CD14-positive monocyte (primary cell): ENCODE measurements around the gene ULK4. TPM values are rescaled to one million over a fixed set of nuclear protein-coding genes. Genes with fewer than 3 reads are reported as not detected.

ENCODE experiments used
- DNase-seq, 3 donors: peaks; one replicate each; pipeline ENCODE4 v3.0.0-alpha.2; 2011 to 2022
- H2AFZ ChIP-seq: 2 replicates; pipeline ENCODE4 v1.6.0; 2012; ENCODE audit warnings: mild to moderate bottlenecking, low read depth, low read length, inconsistent platforms; ENCODE audit not compliant: insufficient read depth, poor library complexity, severe bottlenecking
- H3K27ac ChIP-seq, 2 donors: 1 replicate in 1 of 2; 2 replicates in 1 of 2; pipeline ENCODE4 v1.5.1; 2012 to 2013; ENCODE audit warnings: low read length in 2 of 2, control low read depth in 1 of 2, inconsistent platforms in 1 of 2, low read depth in 1 of 2, mild to moderate bottlenecking in 1 of 2
- H3K27me3 ChIP-seq, 2 donors: one replicate each; pipeline versions ENCODE4 v1.6.0 to v1.6.1; 2011 to 2013; ENCODE audit warnings: low read length in 2 of 2; ENCODE audit not compliant: control insufficient read depth in 2 of 2, insufficient read depth in 2 of 2
- H3K36me3 ChIP-seq, 2 donors: replicated peaks in 1 of 2; 1 replicate in 1 of 2; 2 replicates in 1 of 2; pipeline versions ENCODE4 v1.5.1 to v1.6.1; 2012 to 2013; ENCODE audit warnings: low read length in 2 of 2, control low read depth in 1 of 2, inconsistent platforms in 1 of 2, mild to moderate bottlenecking in 1 of 2; ENCODE audit not compliant: insufficient read depth in 2 of 2, control insufficient read depth in 1 of 2
- H3K4me1 ChIP-seq, 2 donors: 1 replicate in 1 of 2; 2 replicates in 1 of 2; pipeline versions ENCODE4 v1.5.1 to v1.6.1; 2012 to 2013; ENCODE audit warnings: low read length in 2 of 2, control low read depth in 1 of 2, inconsistent platforms in 1 of 2, mild to moderate bottlenecking in 1 of 2, moderate library complexity in 1 of 2; ENCODE audit not compliant: insufficient read depth in 2 of 2, control insufficient read depth in 1 of 2
- H3K4me2 ChIP-seq: replicated peaks from 2 replicates; pipeline ENCODE3; 2012; ENCODE audit warnings: low read length, moderate library complexity, mild to moderate bottlenecking; ENCODE audit not compliant: poor library complexity, severe bottlenecking; ENCODE audit errors: extremely low read depth
- H3K4me3 ChIP-seq, 3 experiments: fragments of 200-600 bp in 1 of 3; sonication (generic) in 1 of 3; replicated peaks in 1 of 3; 1 replicate in 2 of 3; 2 replicates in 1 of 3; pipeline ENCODE4 v1.5.1; 2011 to 2013; ENCODE audit warnings: low read length in 3 of 3, mild to moderate bottlenecking in 3 of 3, control low read depth in 2 of 3, low read depth in 2 of 3, inconsistent platforms in 1 of 3, moderate library complexity in 1 of 3
- H3K79me2 ChIP-seq: 2 replicates; pipeline ENCODE4 v1.6.0; 2012; ENCODE audit warnings: mild to moderate bottlenecking, control low read depth, inconsistent platforms, low read length, moderate library complexity; ENCODE audit not compliant: insufficient read depth
- H3K9ac ChIP-seq: 2 replicates; pipeline ENCODE4 v1.6.0; 2017; ENCODE audit warnings: low read length, mild to moderate bottlenecking; ENCODE audit not compliant: insufficient read depth, poor library complexity, severe bottlenecking
- H3K9me3 ChIP-seq, 2 donors: replicated peaks in 1 of 2; 1 replicate in 1 of 2; 2 replicates in 1 of 2; pipeline versions ENCODE4 v1.5.1 to v1.6.1; 2012 to 2013; ENCODE audit warnings: low read length in 2 of 2, control low read depth in 1 of 2; ENCODE audit not compliant: control insufficient read depth in 1 of 2, insufficient read depth in 1 of 2
- H4K20me1 ChIP-seq: 2 replicates; pipeline ENCODE4 v1.6.0; 2012; ENCODE audit warnings: mild to moderate bottlenecking, low read length, control low read depth, moderate library complexity; ENCODE audit not compliant: insufficient read depth
- H3K27ac Mint-ChIP-seq, 7 donors: one replicate each; pipeline ENCODE4 v1.8.0; 2020; ENCODE audit warnings: mild to moderate bottlenecking in 7 of 7, mixed read lengths in 7 of 7, moderate library complexity in 6 of 7, inconsistent platforms in 2 of 7
- H3K27me3 Mint-ChIP-seq, 3 donors: one replicate each; pipeline ENCODE4 v1.8.0; 2021 to 2022; ENCODE audit warnings: low read depth in 3 of 3, mild to moderate bottlenecking in 3 of 3, mixed read lengths in 3 of 3, moderate library complexity in 3 of 3, inconsistent platforms in 1 of 3
- H3K36me3 Mint-ChIP-seq, 2 donors: one replicate each; pipeline ENCODE4 v1.8.0; 2020; ENCODE audit warnings: mixed read lengths in 2 of 2, inconsistent platforms in 1 of 2, mild to moderate bottlenecking in 1 of 2
- H3K4me1 Mint-ChIP-seq: one replicate; pipeline ENCODE4 v1.8.0; 2020; ENCODE audit warnings: mild to moderate bottlenecking, mixed read lengths
- H3K4me3 Mint-ChIP-seq, 2 donors: one replicate each; pipeline ENCODE4 v1.8.0; 2020; ENCODE audit warnings: mild to moderate bottlenecking in 2 of 2, mixed read lengths in 2 of 2, moderate library complexity in 1 of 2
- H3K9me3 Mint-ChIP-seq, 7 donors: one replicate each; pipeline ENCODE4 v1.8.0; 2020 to 2022; ENCODE audit warnings: mixed read lengths in 7 of 7, mild to moderate bottlenecking in 6 of 7, moderate library complexity in 6 of 7, inconsistent platforms in 2 of 7
- CTCF ChIP-seq: fragments of 200-600 bp; IDR thresholded peaks from one replicate; pipeline ENCODE4 v1.8.0; 2022; ENCODE audit warnings: antibody characterized with exemption, mild to moderate bottlenecking
- WGBS: methylation state at CpG from one replicate; pipeline ENCODE4 v1.1.5; 2013; ENCODE audit warnings: missing lambda C conversion rate; ENCODE audit not compliant: insufficient coverage; 5-methylcytosine and 5-hydroxymethylcytosine counted together
- intact Hi-C, 2 donors: fragments of 100-400 bp; cut with micrococcal nuclease; formaldehyde crosslinking; loops; one replicate each; pipeline versions ENCODE4 v1.15.0 to v1.15.1; 2023
- polyA plus RNA-seq, 3 donors: library from polyadenylated mRNA; depleted of rRNA in 1 of 3; unstranded in 2 of 3; stranded (reverse) in 1 of 3; fragments of 300-500 nt in 2 of 3; fragments of >200 nt in 1 of 3; fragmentation: Illumina TruSeq in 2 of 3; gene quantifications; 1 replicate in 2 of 3; 2 replicates in 1 of 3; pipeline ENCODE4 v1.2.3, GENCODE V29; 2012 to 2021

Gene ULK4
- polyA plus RNA-seq, 3 donors = 6.7 to 14.0 (median 11.8) TPM

- TF ChIP-seq CTCF = no peak
- H3K79me2 ChIP-seq = no peaks in the 10 kb centered on the region
- H3K9me3 ChIP-seq = peaks cover 0 to 10% of the 10 kb centered on the region in 2 donors
- no peak for DNase-seq
- intact Hi-C loops = no loop called here
- H3K27ac ChIP-seq = no peak overlapping the region
- 98% methylated on average over 4 of the region's 8 CpGs for WGBS
- H3K27me3 ChIP-seq = no peaks in the 10 kb centered on the region
- no peak overlapping the region for H3K9ac ChIP-seq
- H2AFZ ChIP-seq = no peak overlapping the region
- Mint-ChIP-seq H3K36me3 (no peaks in the 10 kb centered on the region), H3K27ac (no peak overlapping the region), H3K4me3 (no peak overlapping the region), H3K4me1 (no peaks in the 10 kb centered on the region), H3K9me3 (peaks cover 0 to 28% (median 10%) of the 10 kb centered on the region in 7 donors), H3K27me3 (peaks cover 0 to 1% (median 0%) of the 10 kb centered on the region in 3 donors)
- H3K4me2 ChIP-seq = no peak overlapping the region
- no peak overlapping the region for H3K4me3 ChIP-seq
- H4K20me1 ChIP-seq = no peaks in the 10 kb centered on the region
- no peaks in the 10 kb centered on the region for H3K36me3 ChIP-seq
- H3K4me1 ChIP-seq = no peaks in the 10 kb centered on the region
These were observed 693.8 kb downstream of the ULK4 start for GRCh38 chr3:41267975-41268640.

- Mint-ChIP-seq H3K9me3 (peaks cover 0 to 9% (median 4%) of the 10 kb centered on the region in 7 donors), H3K36me3 (no peaks in the 10 kb centered on the region), H3K27ac (peak overlapping the region in 1 of 7 donors; percentile 14), H3K27me3 (peaks cover 0 to 1% (median under 1%) of the 10 kb centered on the region in 3 donors), H3K4me1 (no peaks in the 10 kb centered on the region), H3K4me3 (no peak overlapping the region)
- H3K9me3 ChIP-seq = no peaks in the 10 kb centered on the region
- H3K27ac ChIP-seq = no peak overlapping the region
- H3K9ac ChIP-seq = no peak overlapping the region
- intact Hi-C loops = no loop called here
- no peak overlapping the region for H2AFZ ChIP-seq
- H3K27me3 ChIP-seq = no peaks in the 10 kb centered on the region
- H3K79me2 ChIP-seq = no peaks in the 10 kb centered on the region
- H3K36me3 ChIP-seq = no peaks in the 10 kb centered on the region
- no peak overlapping the region for H3K4me2 ChIP-seq
- no peaks in the 10 kb centered on the region for H4K20me1 ChIP-seq
- no peak for DNase-seq
- TF ChIP-seq CTCF = no peak
- H3K4me3 ChIP-seq = no peak overlapping the region
- WGBS = 85% methylated on average over 3 of the region's 3 CpGs
- H3K4me1 ChIP-seq = no peaks in the 10 kb centered on the region
These were observed 696.1 kb downstream of the ULK4 start for GRCh38 chr3:41265823-41266273.
